Measurements from ENCODE around the gene PTK6.

- TF ChIP-seq CTCF (IDR thresholded peaks at IDR 0.05) (no peak), POLR2A (IDR thresholded peaks at IDR 0.05) (no peak)
Measured at GRCh38 chr20:63546256-63546955, 9.2 kb upstream of the PTK6 start.

Data from testis (tissue), 2 donors.